Stimulated activated CD8-positive, alpha-beta memory T cell treated with anti-CD3 and anti-CD28 coated beads, Interleukin-4, amount 100 ng/mL, for 48 hours (primary cell): ENCODE data around the gene PNPT1.
"Not testable (repeated sequence)": the region's sequence is repeated elsewhere in the genome, so short reads cannot be mapped to it uniquely, and the experiment has no call there.

Source experiments
- DNase-seq: peaks from one replicate; pipeline ENCODE4 v3.0.0-alpha.2; 2020

Gene PNPT1

GRCh38 chr2:55693181-55694125 lies at the start of gene PNPT1:
Gene PNPT1, minus strand, starts transcription at chr2:55693844. Its CDS starts 21 bp downstream, at chr2:55693823.
- DNase-seq: peak; percentile 96

- DNase-seq: no peak
Measured at GRCh38 chr2:55742996-55743395, 49.4 kb upstream of the PNPT1 start.

- not testable (repeated sequence) for DNase-seq
Measured at GRCh38 chr2:55736019-55736536, 42.4 kb upstream of the PNPT1 start.

GRCh38 chr2:55734726-55735125 lies 41.1 kb upstream of the PNPT1 start:
- no peak for DNase-seq

- DNase-seq: no peak
Measured at GRCh38 chr2:55733335-55733734, 39.7 kb upstream of the PNPT1 start.

- no peak for DNase-seq
Measured at GRCh38 chr2:55732854-55733253, 39.2 kb upstream of the PNPT1 start.

GRCh38 chr2:55729136-55729685 lies 35.6 kb upstream of the PNPT1 start:
- no peak for DNase-seq

GRCh38 chr2:55721596-55722215 lies 28.1 kb upstream of the PNPT1 start:
- no peak for DNase-seq

- no peak for DNase-seq
Measured at GRCh38 chr2:55720417-55720816, 26.8 kb upstream of the PNPT1 start.

GRCh38 chr2:55719852-55720251 lies 26.2 kb upstream of the PNPT1 start:
- DNase-seq: no peak

- DNase-seq: peak; percentile 60
Measured at GRCh38 chr2:55718165-55719008, 24.7 kb upstream of the PNPT1 start.

- no peak for DNase-seq
Measured at GRCh38 chr2:55715626-55716025, 22.0 kb upstream of the PNPT1 start.

GRCh38 chr2:55715178-55715577 lies 21.5 kb upstream of the PNPT1 start:
- DNase-seq: not testable (repeated sequence)

GRCh38 chr2:55712477-55713060 lies 18.9 kb upstream of the PNPT1 start:
- DNase-seq: no peak

GRCh38 chr2:55710025-55710424 lies 16.4 kb upstream of the PNPT1 start:
- DNase-seq: no peak

GRCh38 chr2:55707751-55708150 lies 14.1 kb upstream of the PNPT1 start:
- no peak for DNase-seq

- not testable (repeated sequence) for DNase-seq
Measured at GRCh38 chr2:55706258-55706657, 12.6 kb upstream of the PNPT1 start.

GRCh38 chr2:55705027-55705653 lies 11.5 kb upstream of the PNPT1 start:
- no peak for DNase-seq

- DNase-seq: no peak
Measured at GRCh38 chr2:55703350-55703749, 9.7 kb upstream of the PNPT1 start.

GRCh38 chr2:55692740-55693139 lies 904 bp downstream of the PNPT1 start:
- not testable (repeated sequence) for DNase-seq

GRCh38 chr2:55672630-55673029 lies 21.0 kb downstream of the PNPT1 start:
- no peak for DNase-seq

GRCh38 chr2:55668956-55669355 lies 24.7 kb downstream of the PNPT1 start:
- DNase-seq: no peak
